SU-DHL-6 (cell line): ENCODE results near the gene TUBB2B.

ENCODE experiments used
- H2AFZ ChIP-seq: fragments of 200-600 bp; sonication (generic); 2 replicates; pipeline ENCODE4 v1.6.1; 2014; ENCODE audit warnings: low read depth, mild to moderate bottlenecking, moderate library complexity, mixed read lengths, antibody characterized with exemption, low read length; ENCODE audit not compliant: severe bottlenecking
- H3F3A ChIP-seq: fragments of 200-600 bp; shearing (Covaris generic); 2 replicates; pipeline ENCODE4 v1.6.0; 2016; ENCODE audit warnings: antibody characterized with exemption, mild to moderate bottlenecking; ENCODE audit not compliant: insufficient read depth
- H3K27ac ChIP-seq: fragments of 200-600 bp; sonication (generic); 2 replicates; pipeline ENCODE4 v1.5.1; 2016; ENCODE audit warnings: low read depth, mild to moderate bottlenecking, low read length, moderate library complexity, mixed read lengths
- H3K27me3 ChIP-seq: fragments of 200-600 bp; sonication (generic), shearing (Covaris generic); 2 replicates; pipeline ENCODE4 v1.6.0; 2014; ENCODE audit warnings: mild to moderate bottlenecking, low read length
- H3K36me3 ChIP-seq: fragments of 200-600 bp; sonication (generic); 2 replicates; pipeline ENCODE4 v1.6.1; 2014; ENCODE audit warnings: mild to moderate bottlenecking, low read length, mixed read lengths
- H3K4me2 ChIP-seq: fragments of 300-600, 200-600 bp; shearing (Covaris generic), sonication (generic); 2 replicates; pipeline ENCODE4 v1.6.0; 2014; ENCODE audit warnings: low read length, low read depth, mild to moderate bottlenecking; ENCODE audit not compliant: poor library complexity, severe bottlenecking
- H3K4me3 ChIP-seq: fragments of 200-600 bp; sonication (generic); 2 replicates; pipeline ENCODE4 v1.5.1; 2014; ENCODE audit warnings: antibody characterized with exemption, low read length, mild to moderate bottlenecking, mixed read lengths; ENCODE audit not compliant: insufficient read depth, poor library complexity, severe bottlenecking
- H3K79me2 ChIP-seq: fragments of 200-600 bp; sonication (generic); 2 replicates; pipeline ENCODE4 v1.6.1; 2014; ENCODE audit warnings: mild to moderate bottlenecking, low read length, moderate library complexity; ENCODE audit not compliant: insufficient read depth
- H3K9ac ChIP-seq: fragments of 200-600 bp; sonication (generic); 2 replicates; pipeline ENCODE4 v1.7.0; 2014; ENCODE audit warnings: mild to moderate bottlenecking, low read length
- H3K9me2 ChIP-seq: fragments of 200-600 bp; sonication (generic); replicated peaks from 2 replicates; pipeline ENCODE4 v1.6.1; 2014; ENCODE audit warnings: low read length; ENCODE audit not compliant: insufficient read depth
- H3K9me3 ChIP-seq: fragments of 200-600 bp; sonication (generic); 2 replicates; pipeline ENCODE4 v1.6.1; 2014; ENCODE audit warnings: low read length, mixed read lengths; ENCODE audit not compliant: insufficient read depth
- H4K20me1 ChIP-seq: fragments of 200-600 bp; sonication (generic); 2 replicates; pipeline ENCODE4 v1.6.1; 2014; ENCODE audit warnings: low read depth, mild to moderate bottlenecking, antibody characterized with exemption, low read length, moderate library complexity, mixed read lengths
- EZH2phosphoT487 ChIP-seq: fragments of 200-600 bp; sonication (generic), shearing (Covaris generic); conservative IDR thresholded peaks from 2 replicates; pipeline ENCODE4 v1.6.1; 2018; ENCODE audit warnings: mild to moderate bottlenecking, antibody characterized with exemption, low read length, moderate library complexity, mixed read lengths
- TF ChIP-seq, protein P1 (sequence below): fragments of 200-600 bp; sonication (generic); IDR thresholded peaks from one replicate; pipeline ENCODE4 v1.5.1; 2017; ENCODE audit warnings: antibody characterized with exemption, mild to moderate bottlenecking, low read length, moderate library complexity; ENCODE audit not compliant: insufficient read depth, poor library complexity, severe bottlenecking

The TUBB2B gene

DNA sequence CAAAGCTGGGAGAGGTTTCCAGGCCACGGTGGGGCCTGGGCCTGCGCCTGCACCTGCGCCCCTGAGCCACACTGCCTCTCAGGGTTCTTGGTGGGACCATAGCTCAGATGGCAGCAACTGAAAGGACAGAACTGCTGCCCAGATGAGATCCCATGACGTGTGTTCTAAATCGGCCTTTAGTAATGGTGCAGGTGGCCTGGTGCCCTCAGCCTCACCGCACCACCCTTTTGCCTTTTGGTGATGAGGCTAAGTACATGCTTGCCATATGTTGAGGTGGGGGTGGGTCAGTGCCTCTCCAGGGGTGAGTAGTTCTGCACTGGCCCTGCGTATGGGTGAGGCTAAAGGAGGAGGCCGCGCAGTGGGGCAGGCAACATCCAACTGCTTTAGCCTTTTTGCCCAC is 38.7 kb upstream of the TUBB2B start:
- TF ChIP-seq EZH2phosphoT487: no peak
- TF ChIP-seq, protein P1, sequence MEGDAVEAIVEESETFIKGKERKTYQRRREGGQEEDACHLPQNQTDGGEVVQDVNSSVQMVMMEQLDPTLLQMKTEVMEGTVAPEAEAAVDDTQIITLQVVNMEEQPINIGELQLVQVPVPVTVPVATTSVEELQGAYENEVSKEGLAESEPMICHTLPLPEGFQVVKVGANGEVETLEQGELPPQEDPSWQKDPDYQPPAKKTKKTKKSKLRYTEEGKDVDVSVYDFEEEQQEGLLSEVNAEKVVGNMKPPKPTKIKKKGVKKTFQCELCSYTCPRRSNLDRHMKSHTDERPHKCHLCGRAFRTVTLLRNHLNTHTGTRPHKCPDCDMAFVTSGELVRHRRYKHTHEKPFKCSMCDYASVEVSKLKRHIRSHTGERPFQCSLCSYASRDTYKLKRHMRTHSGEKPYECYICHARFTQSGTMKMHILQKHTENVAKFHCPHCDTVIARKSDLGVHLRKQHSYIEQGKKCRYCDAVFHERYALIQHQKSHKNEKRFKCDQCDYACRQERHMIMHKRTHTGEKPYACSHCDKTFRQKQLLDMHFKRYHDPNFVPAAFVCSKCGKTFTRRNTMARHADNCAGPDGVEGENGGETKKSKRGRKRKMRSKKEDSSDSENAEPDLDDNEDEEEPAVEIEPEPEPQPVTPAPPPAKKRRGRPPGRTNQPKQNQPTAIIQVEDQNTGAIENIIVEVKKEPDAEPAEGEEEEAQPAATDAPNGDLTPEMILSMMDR: no peak
- peaks cover 67% of the 10 kb centered on the region for H3K79me2 ChIP-seq
- no peak overlapping the region for H3K9ac ChIP-seq
- 0 out of 2 replicates have a peak, but pooled peaks cover 2% of the 10 kb centered on the region for H3K36me3 ChIP-seq
- H3K4me3 ChIP-seq: no peak overlapping the region
- no peaks in the 10 kb centered on the region for H3F3A ChIP-seq
- no peak overlapping the region for H3K4me2 ChIP-seq
- H3K9me3 ChIP-seq: no peaks in the 10 kb centered on the region
- peaks cover 6% of the 10 kb centered on the region; the same call in 1 of the 2 replicates for H4K20me1 ChIP-seq
- no peak overlapping the region for H2AFZ ChIP-seq
- H3K27ac ChIP-seq: no peak overlapping the region
- H3K9me2 ChIP-seq: no peaks in the 10 kb centered on the region
- H3K27me3 ChIP-seq: no peaks in the 10 kb centered on the region

DNA sequence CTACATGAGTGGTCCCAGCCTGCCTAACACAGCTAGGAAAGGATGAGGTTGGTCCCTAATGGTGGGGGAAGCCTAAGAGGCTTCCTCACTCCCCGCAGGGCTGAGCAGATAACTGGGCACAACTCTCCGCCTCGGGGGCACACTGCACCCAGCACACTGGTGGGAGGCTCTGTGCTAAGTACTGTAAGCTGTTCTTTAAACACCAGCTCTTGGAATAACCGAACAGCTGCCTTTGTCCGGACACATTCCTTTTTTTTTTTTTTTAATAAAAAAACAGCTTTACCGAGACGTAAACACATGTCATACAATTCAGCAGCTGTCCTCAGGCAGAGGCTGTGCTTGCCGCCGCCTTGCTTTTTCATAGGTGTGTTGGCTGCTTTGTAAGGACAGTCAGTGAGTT is 38.2 kb upstream of the TUBB2B start:
- Histone ChIP-seq H3K27ac (no peak overlapping the region), H3F3A (no peaks in the 10 kb centered on the region), H3K79me2 (peaks cover 72% of the 10 kb centered on the region), H3K36me3 (0 out of 2 replicates have a peak, but pooled peaks cover 2% of the 10 kb centered on the region), H2AFZ (no peak overlapping the region), H4K20me1 (peaks cover 6% of the 10 kb centered on the region; the same call in 1 of the 2 replicates), H3K9ac (no peak overlapping the region), H3K27me3 (no peaks in the 10 kb centered on the region), H3K9me3 (no peaks in the 10 kb centered on the region), H3K9me2 (no peaks in the 10 kb centered on the region), H3K4me3 (no peak overlapping the region), H3K4me2 (no peak overlapping the region)
- no peak for TF ChIP-seq EZH2phosphoT487
- TF ChIP-seq, protein P1: no peak

DNA sequence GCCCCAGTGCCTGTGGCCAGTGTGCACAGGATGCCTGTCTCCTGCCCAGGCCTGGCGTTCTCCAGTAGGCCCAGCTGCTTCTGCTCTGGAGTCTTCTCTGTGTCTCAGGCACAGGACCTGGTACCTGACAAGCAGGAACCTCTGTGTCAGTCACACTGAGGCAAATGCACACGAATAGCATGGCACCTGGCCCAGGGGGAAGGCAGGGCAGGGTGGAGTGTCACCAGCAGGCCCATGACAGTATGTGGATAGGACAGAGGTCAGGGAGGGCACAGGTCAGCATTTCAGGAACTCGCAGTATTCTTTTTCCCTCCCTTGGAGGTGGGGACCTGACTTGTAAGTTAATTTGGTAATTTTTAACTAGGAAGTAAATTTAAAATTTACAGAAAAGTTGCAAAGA is 36.9 kb upstream of the TUBB2B start:
- H3K27ac ChIP-seq: no peak overlapping the region
- H3K27me3 ChIP-seq: no peaks in the 10 kb centered on the region
- H3F3A ChIP-seq: no peaks in the 10 kb centered on the region
- H4K20me1 ChIP-seq: peaks cover 6% of the 10 kb centered on the region; the same call in 1 of the 2 replicates
- no peak overlapping the region for H3K9ac ChIP-seq
- 0 out of 2 replicates have a peak, but pooled peaks cover 2% of the 10 kb centered on the region for H3K36me3 ChIP-seq
- H3K4me2 ChIP-seq: no peak overlapping the region
- peaks cover 85% of the 10 kb centered on the region for H3K79me2 ChIP-seq
- no peak overlapping the region for H3K4me3 ChIP-seq
- H3K9me3 ChIP-seq: no peaks in the 10 kb centered on the region
- H2AFZ ChIP-seq: no peak overlapping the region
- no peaks in the 10 kb centered on the region for H3K9me2 ChIP-seq
- TF ChIP-seq, protein P1: no peak
- no peak for TF ChIP-seq EZH2phosphoT487
